ENCODE measurements around the gene SART1.
"Not testable (repeated sequence)": the region's sequence is repeated elsewhere in the genome, so short reads cannot be mapped to it uniquely, and the experiment has no call there.

Gene SART1

DNA sequence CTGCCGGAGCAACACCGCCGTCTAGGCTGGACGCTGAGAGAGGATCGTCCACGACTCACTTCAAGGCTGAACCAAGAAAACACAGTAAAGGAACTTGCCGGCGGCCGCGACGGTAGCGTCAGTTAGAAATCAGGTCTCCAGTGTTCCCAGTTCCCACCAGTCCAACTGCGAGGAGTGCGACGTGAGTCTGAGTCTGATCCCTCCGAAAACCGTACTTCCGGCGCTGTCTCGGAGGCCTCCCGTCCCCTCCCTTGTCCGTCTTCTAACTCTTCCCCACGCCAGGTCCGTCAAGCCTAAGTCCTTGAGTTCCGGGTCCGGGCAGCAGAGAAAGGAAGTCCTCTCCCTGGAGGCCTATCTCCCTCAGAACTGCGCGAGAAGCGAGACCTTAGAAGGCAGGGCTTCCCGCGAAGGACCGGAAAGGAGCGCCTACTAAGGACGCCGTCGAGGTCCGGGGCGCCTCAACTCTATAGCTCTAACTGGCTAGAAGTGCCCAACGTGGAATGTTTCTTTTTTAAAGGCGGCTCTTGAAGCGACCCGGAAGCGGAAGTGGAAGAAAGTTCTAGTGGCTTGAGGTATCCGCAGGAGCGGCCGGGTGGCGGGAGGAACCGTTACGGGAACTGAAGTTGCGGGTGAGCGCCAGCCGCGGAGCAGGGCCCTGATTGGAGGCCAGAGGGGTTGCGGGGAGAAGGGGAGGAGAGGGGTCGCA is 40.6 kb downstream of the SART1 start, which contains the start of the genes BANF1 and EIF1AD:
BANF1 (plus strand) TSS at position 562 of the 706 bp plus-strand sequence. CDS start 748 bp downstream, outside the sequence.
EIF1AD (minus strand) TSS at position 216 of the 706 bp plus-strand sequence. CDS start 1,768 bp downstream, outside the sequence.
- DNase-seq, result peak; percentile 94

DNA sequence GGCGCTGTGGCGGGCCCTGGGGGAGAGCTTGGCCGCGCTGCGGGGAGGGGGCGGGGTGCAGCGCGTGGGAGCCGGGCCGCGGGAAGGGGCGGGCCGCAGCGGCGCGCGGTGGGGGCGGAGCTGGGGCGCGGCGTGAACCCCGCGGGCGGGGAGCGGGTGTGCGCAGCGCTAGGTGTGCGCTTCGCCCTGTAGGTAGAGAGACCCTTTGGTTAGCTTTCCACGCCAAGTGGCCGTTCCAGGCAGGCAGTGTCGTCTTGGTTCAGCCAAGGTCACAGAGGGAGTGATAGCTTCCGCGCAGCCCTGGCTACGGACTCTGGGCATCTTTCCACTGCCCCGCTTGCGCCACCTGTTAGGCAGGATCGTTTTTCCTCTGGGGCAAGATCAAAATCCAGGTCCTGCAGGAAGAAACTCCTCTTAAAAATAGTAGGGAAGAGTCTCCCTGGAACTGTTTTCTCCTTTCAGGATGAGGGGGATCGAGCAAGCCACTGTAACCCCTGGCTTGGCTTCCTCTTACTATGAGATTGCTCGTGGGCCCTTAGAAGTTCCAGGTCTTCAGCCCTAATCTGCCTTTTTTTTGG is 41.2 kb downstream of the SART1 start:
- no peak for DNase-seq

DNA sequence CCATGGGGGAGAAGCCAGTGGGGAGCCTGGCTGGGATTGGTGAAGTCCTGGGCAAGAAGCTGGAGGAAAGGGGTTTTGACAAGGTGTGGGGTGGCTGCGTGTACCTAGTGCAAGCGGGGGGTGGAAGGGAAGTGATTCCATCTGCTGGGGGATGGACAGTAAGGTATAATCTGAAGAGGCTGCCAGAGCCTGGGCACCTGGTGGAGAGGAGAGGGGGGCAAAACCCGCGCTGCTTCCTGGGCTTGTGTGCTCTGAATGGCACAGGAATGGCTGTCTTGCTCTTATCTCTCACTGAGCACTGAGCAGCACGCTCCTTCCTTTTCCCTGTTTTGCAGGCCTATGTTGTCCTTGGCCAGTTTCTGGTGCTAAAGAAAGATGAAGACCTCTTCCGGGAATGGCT is 41.8 kb downstream of the SART1 start:
- no peak for DNase-seq

DNA sequence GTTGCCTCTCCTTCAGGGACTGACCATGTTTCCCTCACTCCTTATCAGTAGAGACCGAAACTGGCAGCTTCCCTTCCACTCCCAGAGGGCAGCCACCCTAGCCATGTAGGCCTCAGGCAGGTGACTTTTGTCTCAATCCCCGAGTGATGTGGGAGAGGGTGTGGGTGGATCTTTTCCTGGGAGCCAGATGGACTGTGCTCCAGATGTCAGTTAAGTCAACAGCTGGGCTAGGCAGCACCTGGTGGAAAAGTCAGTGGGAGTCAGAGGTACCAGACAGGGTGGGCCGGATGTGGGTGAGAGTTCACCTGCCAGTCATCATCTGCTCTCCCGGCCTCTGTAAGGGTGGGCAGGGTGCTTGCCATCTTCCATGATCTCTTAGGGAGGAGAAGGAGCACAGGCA is 42.7 kb downstream of the SART1 start:
- DNase-seq, result no peak

DNA sequence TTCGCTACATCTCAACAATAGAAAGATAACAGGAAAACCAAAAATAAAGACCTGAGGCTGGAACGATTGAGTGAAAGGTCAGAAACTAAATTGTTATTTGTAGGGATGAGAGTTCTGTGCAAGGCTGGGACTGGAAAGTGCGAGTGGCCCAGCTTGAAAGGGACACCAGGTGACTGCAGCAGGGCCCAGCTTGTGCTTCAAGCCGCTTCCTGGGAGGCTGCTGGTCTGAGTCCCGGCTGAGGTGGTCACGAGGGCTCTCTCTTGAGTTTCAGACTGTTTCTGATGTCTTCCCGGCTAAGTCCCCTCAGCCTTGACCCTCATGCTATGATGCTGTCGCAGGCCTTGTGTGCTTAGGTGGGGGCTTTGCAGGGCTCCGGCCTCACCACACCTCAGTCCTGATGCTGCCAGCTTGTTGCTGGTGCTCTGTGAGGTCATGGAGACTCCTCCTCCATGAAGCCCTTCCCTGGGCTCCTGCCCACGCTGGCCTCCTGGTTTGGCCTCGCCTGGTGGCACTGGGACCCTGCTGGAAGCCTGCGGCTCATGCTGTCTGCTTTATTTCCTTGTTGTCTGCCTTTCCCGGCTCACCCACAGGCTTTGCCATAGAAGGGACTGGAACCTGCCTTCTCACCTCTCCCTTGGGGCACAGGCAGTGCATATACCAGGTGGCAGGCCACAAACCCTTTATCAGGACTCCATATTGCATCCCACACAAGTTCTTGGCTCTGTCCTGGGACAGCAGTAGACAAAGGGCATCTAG is 44.8 kb downstream of the SART1 start:
- no peak for DNase-seq

DNA sequence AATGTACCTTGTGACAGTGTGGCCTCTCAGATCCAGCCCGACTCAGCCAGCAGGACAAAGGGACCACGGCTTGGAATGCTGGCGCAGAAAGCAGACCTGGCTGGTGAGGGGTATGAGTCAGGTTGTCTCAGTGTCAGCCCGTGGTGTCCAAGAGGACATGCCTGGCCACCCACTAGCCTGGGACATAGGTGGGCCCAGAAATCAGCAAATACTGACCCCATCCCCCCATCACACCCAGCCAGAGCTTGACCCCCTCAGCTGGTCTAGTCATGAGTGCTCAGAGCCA is 45.3 kb downstream of the SART1 start:
- no peak for DNase-seq

DNA sequence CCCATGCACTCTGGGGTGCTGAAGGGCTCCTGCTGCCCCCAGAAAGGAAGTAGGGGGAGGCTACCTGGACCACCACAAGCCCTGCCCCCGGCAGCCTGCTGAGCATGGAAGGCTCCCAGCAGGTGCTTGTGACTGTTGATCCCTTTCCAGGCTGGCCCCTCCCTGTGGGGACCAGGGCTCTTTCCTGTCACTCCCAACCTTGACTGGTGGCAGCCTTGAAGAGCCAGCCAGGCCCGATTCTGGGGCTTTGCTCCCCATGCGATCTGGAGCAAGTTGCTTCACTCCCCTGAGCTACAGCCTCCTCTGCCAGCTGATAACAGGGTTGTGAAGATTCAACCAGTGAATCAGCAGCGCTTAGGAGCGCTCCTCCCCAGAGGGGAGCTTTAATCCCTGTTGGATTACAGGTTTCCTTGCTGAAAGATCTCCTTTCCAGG is 45.7 kb downstream of the SART1 start:
- DNase-seq, result no peak

DNA sequence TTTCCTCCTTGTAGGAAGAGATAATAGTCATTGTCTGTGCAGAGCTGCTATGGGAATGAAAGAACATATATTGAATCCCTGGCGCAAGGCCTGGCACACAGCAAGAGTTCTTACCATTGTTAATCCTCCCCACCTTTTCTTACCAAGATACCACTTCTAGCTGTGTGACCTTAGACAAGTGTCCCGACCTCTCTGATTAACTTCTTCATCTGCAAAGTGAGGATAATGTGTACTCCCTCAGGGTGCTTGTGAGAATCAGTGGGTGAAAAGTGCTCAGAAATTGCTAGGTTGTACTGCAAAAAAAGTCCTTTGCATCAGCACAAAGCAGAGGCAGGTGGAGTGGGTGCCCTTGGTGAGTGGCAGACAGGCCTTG is 46.5 kb downstream of the SART1 start:
- no peak for DNase-seq

DNA sequence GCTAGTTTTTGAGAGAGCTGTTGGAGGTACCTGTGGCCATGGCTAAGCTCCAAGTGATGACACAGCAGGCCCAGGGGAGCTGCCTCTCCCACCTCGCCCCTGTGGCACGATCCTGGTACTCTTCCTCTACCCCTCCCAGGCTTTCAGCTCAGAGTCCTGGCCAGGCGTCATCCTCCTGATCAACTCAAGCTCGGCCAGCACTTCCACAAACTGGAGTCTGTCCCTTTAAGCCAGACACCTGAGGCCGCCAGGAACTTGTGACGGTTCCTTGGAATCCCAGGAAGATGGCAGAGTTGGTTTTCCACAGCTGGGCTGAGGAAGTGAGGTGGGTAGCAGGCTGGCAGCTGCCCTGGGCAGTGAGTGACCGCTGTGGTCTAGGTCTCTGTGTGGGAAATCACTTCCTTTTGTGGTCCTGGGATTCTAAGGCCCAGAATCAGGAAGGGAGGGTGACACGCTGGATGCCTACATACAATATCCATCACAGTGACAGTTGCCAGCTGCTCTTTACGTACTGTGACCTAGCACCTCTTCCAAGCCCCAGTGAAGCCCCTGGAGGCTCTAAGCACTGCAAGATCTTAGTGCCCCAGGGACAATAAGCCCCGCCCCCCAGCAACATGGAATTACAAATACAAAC is 47.1 kb downstream of the SART1 start:
- no peak for DNase-seq

DNA sequence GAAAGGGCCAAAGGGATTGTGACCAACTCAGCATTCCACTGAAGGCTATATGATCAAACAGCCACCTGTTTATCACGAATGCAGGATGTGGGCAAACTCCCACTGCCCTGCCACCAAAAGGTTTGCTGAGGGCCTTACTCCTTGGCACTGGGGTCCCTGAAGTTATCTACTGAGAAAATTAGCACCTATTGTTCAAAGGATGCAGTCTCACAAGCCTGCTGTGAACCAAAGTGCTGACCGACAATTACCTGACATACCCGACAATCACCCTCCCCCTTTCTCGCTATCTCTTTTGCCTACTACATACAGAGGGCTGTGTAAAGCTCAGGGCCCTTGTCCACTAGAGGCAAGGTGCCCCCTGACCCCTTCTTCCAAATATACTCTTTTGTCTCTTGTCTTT is 48.5 kb downstream of the SART1 start:
- DNase-seq, result not testable (repeated sequence)

DNA sequence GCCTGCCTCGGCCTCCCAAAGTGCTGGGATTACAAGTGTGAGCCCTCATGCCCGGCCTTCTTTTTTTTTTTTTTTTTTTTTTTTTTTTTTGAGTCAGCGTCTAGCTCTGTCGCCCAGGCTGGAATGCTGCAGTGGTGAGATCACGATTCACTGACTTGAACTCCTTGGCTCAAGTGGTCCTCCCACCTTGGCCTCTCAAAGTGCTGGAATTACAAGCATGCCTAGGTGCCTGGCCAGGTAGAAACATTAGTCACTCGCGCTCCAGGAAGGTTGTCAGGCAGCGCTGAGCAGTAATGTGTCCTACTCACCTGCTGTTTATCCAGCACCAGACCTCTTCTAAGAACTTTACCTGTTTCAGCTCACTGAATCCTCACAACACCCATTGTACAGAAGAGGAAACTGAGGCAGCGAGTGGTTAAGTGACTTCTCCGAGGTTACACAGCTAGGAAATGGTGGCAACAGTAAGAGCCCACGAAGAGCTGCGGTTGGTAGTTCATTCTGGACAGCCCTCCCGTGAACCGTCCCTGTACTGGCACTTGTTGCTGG is 49.8 kb downstream of the SART1 start:
- no peak for DNase-seq

DNA sequence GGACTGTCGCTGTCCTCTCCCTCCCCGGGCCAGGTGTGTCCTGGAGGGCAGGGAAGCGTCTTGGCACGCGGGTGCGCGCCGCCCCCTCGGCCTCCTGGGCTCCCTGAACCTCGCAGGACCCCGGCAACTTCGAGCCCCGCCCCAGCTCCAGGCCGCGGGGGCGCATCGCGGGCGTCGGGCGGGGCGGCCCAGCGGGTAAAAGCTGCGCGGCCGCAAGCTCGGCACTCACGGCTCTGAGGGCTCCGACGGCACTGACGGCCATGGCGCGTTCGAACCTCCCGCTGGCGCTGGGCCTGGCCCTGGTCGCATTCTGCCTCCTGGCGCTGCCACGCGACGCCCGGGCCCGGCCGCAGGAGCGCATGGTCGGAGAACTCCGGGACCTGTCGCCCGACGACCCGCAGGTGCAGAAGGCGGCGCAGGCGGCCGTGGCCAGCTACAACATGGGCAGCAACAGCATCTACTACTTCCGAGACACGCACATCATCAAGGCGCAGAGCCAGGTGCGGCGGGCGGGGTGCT is 50.3 kb downstream of the SART1 start, which contains the start of gene CST6:
CST6 (plus strand) TSS at position 224 of the 519 bp plus-strand sequence; CDS start at position 261, 37 bp downstream.
- DNase-seq, result no peak

DNA sequence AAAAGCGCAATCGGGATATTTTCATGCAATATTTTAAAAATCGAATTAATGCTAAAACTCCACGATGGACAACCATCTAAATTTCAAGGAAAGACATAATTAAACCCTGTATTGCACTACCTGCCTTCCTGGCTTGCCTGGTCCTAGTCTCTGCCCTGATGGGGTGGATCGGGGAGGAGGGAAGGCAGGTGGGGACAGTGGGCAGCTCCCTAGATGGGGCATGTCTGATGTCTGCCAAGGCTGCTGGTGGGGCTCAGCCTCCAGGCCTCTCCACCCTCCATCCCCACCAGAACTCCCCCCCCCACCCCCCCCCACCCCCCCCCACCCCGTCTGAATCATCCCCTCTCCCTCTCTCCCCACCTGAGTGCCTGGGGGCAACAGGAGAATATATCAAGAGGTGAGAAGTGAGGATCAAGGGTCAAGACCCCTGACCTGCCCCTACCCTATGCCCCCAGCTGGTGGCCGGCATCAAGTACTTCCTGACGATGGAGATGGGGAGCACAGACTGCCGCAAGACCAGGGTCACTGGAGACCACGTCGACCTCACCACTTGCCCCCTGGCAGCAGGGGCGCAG is 50.9 kb downstream of the SART1 start:
- no peak for DNase-seq

DNA sequence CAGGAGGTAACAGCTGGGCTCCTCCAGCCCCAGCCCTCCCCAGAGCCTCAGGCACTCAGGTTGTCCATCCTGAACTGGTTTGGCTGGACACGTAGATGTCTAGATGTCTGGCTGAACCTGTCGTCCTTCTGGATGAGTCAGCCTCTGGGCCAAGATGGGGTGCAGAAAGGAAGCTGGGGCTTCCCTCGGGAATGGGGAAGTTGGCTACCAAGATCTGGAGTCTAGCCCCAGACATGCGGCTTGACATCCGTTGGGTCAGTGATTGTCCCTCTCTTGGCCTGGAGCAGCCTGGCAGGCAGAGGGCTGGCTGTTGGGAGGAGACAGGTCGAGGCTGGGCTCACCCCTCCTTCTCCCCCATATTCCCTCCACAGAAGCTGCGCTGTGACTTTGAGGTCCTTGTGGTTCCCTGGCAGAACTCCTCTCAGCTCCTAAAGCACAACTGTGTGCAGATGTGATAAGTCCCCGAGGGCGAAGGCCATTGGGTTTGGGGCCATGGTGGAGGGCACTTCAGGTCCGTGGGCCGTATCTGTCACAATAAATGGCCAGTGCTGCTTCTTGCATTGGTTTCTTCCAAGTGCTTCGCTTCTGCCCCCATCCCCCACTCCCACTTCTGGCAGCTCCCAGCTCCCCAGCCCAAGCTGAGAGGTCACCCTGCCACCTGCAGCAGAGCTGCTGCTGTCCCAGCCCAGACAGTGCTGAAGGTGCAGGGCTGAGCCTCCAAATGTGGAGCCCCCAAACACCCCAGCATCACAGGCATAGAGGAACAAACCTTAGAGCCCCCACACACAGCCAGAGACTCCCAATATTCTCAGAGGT is 51.6 kb downstream of the SART1 start:
- no peak for DNase-seq

DNA sequence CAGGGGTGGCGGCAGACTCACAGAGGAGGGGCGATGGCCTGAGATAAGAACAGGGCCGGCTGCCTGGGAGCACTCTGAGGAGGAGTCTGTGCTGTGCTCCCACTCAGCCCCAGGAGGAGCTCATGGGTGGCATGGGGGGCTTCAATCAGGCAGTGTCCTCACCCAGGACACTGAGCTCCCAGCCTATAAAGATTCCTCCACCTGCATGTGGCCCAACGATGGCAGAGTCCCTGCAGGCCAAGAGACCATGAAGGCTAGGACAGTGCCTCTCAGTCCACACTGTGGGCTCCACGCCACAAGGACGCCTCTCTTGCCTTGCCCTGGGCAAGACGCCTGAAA is 52.2 kb downstream of the SART1 start:
- no peak for DNase-seq

DNA sequence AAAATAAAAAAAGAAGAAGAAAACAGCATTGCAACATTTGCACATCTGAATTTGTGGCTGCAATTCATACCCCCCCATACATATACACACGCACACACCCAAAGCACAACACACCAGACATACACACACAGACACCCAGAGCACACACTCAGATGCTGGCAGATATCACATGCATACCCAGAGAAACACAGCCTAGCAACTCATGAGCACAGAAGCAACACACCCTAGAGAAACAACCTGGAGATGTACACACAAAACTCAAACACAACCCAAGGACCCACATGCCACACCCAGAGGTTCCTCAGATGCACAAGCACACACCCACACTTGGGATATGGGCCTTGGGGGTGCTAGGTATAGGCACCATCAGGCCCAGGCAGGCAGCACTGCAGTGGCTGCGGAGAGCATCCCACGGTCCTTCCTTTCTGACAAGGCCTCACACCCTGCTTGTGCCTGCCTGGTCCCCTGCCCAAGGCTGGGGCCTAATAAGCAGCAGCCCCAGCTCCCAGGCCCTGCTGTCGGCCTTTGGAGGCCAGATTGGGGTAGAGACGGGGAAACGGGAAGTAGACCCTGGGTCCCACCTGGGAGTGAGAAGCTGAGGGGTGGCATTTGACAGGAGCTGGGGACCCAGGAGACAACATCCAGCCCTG is 53.4 kb downstream of the SART1 start:
- no peak for DNase-seq

DNA sequence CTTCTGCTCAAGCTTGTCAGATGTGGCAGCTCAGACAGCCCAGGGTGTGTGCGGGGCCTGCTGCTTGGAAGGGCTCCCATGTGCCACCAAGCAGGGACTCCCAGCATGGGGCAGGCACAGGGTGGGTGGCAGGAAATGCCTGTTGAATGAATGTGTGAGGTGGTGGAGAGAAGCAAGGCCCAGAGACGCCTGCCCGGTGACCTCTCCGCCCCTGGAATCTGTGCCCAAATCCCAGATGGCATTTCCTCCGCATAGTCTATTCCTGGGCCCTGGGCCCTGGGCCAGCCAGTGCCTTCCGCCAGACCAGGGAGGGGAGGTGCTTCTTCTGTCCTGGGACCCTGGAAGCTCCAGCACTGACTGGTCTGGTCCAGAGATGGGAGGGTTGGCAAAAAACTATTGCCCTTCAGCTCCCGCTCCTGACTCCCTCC is 53.9 kb downstream of the SART1 start:
- no peak for DNase-seq

DNA sequence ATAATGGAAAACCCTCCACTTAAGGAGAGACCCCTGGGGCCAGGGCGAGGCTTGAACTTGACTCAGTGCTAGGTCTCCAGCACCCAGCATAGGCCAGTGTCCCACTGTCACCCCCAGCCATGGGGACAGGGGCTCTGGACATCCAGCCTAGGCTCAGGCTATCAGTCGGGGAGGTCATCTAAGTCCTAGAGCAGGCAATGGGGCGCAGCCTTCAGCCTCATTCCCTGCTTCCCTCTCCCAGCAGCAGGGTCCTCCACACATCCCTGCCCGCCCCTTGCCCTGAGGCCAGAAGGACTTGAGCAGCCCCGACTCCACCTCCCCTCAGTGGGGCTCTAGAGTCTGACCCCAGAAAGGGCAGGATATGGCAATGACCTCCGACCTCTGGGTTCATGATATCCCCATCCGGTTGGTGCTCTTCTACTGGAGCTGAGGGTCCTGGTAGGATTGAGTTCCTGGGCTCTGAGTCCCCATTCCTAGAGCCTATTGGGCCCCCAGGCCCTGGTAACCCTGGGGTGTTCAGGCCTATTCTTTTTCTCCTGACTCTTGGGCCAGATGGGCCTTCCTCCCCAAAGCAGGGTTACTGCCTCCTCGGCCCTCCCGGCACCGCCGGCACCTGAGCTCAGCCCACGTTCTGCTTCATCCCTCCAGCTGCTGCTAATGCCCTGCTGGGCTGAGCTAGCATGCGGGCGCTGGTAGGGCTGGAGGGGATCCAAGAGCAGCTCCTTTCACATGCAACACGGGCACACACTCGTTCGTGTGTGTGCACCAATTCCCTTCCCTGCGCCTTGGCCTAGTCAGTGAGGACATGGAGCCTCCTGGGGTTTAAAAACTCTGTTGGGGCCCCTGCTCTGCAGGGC is 54.6 kb downstream of the SART1 start:
- DNase-seq, result no peak

DNA sequence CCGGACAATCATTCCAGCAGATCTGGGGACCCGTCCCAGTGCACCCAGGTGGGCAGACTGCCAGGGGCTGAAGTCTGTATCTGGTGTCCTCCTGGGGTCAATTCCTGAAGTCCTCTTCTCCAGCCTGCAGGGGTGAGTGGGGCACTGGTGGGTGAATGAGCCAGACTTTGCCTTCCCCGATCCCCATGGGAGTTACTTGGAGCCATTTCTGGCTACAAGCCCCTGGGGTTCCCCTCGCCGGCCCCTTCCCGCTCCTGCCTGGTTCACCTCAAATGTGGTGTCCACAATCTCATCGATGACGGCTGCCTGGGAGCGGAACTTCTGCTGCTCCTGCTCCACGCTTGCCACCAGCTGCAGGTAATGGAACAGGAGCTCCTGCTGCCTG is 55.3 kb downstream of the SART1 start:
- no peak for DNase-seq

DNA sequence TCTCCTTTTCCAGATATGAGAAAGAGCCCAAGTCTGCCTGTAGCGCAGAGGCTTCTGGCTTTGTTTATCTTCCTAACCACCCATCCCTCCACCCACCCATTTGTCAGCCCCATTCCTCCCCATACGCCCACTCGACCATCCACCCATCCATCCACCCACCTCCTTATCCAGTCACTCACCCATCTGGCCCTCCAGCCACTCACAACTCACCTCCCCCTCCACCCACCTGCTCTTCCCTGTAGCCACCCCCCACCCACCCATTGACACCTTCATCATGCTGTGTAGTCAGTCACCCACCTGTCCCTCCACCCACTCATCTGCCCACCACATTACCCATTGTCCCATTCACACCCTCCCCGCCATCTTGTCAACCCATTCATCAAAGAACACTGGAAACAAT is 55.8 kb downstream of the SART1 start:
- no peak for DNase-seq
